Measurements from ENCODE around the gene LRRC34.

The LRRC34 gene

GRCh38 chr3:169847896-169848295 is 35.2 kb upstream of the LRRC34 start:
- TF ChIP-seq CTCF (IDR thresholded peaks at IDR 0.05; ENCODE audit: control insufficient read depth, insufficient read depth, low read depth, low read length, missing control alignments) = no peak
- no peak for DNase-seq (ENCODE audit: low read depth)
- H3K4me3 ChIP-seq (ENCODE audit: control insufficient read depth, low read depth, low read length) = no peak overlapping the region

- no peak for TF ChIP-seq CTCF (IDR thresholded peaks at IDR 0.05; ENCODE audit: control insufficient read depth, insufficient read depth, low read depth, low read length, missing control alignments)
- peak; percentile 7 for DNase-seq (ENCODE audit: low read depth)
- H3K4me3 ChIP-seq (ENCODE audit: control insufficient read depth, low read depth, low read length) = no peak overlapping the region
Measured at GRCh38 chr3:169846458-169847193, 33.9 kb upstream of the LRRC34 start.

DNA sequence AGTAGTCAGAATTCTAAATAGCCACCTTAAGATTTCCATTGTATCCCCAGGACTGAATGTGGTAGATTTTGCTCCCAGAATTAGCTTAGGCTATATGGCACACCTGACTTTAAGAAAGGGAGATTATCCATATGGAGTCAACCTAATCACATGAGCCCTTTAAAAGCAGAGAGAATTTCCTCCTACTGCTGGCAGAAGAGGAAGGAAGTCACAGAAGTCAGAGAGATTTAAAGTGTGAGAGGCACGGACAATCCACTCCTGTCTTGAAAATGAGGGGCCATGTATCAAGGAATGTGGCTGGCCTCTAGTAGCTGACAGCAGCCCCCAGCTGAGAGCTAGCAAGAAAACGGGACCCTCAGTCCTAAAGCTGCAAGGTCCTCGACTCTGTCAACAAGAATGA is 30.3 kb upstream of the LRRC34 start:
- no peak for DNase-seq (ENCODE audit: low read depth)
- TF ChIP-seq CTCF (IDR thresholded peaks at IDR 0.05; ENCODE audit: control insufficient read depth, insufficient read depth, low read depth, low read length, missing control alignments) = no peak

GRCh38 chr3:169841171-169841570 is 28.5 kb upstream of the LRRC34 start:
- DNase-seq (ENCODE audit: low read depth) = no peak
- TF ChIP-seq CTCF (IDR thresholded peaks at IDR 0.05; ENCODE audit: control insufficient read depth, insufficient read depth, low read depth, low read length, missing control alignments) = no peak
- no peak overlapping the region for H3K4me3 ChIP-seq (ENCODE audit: control insufficient read depth, low read depth, low read length)

More for the DNA sequence above, 30.3 kb upstream of the LRRC34 start:
- H3K4me3 ChIP-seq (ENCODE audit: control insufficient read depth, low read depth, low read length) = no peak overlapping the region

DNA sequence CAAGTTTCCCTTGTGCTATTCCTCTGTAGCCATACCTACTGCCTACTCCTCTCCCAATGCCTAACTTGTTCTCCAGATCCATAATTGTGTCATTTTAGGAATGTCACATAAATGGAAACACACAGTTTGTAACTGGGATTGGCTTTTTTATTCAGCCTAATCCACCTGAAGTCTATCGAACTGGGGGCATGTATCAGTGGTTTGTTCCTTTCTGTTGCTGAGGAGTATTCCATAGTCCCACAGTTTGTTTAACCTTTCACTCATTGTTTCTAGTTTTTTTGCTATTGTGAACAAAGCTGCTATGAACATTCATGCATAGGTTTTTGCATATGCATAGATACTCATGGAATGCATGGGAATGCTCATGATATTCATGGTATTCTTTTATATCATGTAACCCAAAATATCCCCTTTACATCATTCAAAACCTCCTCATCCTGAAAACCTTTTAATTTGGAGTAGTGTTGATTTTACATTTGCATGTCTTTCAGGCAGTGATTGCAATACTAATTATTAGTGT is 25.9 kb upstream of the LRRC34 start:
- DNase-seq (ENCODE audit: low read depth) = no peak
- TF ChIP-seq CTCF (IDR thresholded peaks at IDR 0.05; ENCODE audit: control insufficient read depth, insufficient read depth, low read depth, low read length, missing control alignments) = no peak
- no peak overlapping the region for H3K4me3 ChIP-seq (ENCODE audit: control insufficient read depth, low read depth, low read length)

DNA sequence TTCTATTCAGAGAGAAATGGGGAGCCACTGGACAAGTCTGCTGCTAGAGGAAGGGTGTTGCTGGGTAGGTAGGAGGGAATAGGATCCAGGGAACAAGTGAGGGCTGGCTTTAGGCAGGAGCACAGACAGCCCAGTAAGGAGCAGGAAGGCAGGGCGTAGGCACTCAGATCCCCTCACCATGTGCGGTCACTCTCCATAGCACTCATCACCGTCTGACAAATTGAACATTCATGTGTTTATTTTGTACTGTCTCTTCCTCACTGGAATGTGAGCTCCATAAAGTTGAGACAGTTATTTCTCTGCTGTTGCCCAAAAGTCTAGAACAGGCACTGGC is 24.2 kb upstream of the LRRC34 start:
- H3K4me3 ChIP-seq (ENCODE audit: control insufficient read depth, low read depth, low read length) = no peak overlapping the region
- DNase-seq (ENCODE audit: low read depth) = no peak
- no peak for TF ChIP-seq CTCF (IDR thresholded peaks at IDR 0.05; ENCODE audit: control insufficient read depth, insufficient read depth, low read depth, low read length, missing control alignments)
